ENCODE results near the gene YJEFN3.
A peak's percentile ranks its signal among the peaks of the same experiment; 100 is the strongest.

DNA sequence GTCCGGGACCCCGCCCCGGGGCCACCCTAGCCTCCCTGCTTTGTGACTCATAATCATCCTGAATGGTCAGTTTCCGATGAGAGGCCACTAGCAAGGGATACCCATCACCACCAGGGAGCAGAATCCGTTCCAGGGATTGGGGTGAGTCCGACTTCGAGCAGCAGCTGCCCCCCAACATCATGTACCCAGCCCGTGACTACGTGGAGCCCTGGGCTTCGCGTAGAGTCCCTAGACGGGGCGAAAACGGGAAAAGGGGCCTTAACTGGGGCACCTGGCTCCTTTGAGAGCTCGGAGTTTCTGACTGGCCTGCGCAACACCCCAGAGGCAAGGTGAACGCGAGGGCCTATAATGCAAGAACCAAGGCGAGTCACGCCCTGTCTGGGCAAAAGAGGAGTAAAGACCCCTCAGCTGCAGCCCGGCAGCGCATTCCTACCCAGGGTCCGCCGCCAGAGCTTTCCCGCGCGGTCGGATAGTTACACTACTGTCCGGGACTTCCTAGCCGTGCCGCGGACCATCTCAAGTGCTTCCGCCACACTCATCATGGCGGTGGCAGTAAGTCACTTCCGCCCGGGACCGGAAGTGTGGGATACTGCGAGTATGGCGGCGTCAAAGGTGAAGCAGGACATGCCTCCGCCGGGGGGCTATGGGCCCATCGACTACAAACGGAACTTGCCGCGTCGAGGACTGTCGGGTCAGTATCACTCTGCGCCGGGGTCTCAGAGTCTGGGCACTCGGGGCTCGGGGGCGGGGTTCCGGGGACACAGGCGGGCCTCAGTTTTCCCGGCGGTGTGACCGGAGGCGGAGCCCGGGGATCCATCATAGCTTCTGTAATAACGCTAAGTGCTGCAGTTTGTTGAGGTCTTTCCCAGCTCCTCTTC, 12.8 kb upstream of the YJEFN3 start, which contains the start of gene NDUFA13:
- no peak for TF ChIP-seq ATF3 (IDR thresholded peaks at IDR 0.05)
- no peak for TF ChIP-seq EZH2 (IDR thresholded peaks at IDR 0.05)
- TF ChIP-seq CTCF (IDR thresholded peaks at IDR 0.05 in 2 of 3, conservative IDR thresholded peaks at IDR 0.05 in 1 of 3; ENCODE audit: borderline replicate concordance in 1 of 3, insufficient read depth in 1 of 3, low read depth in 2 of 3, low read length in 2 of 3), result peak in 2 of 3 experiments; percentile 33 to 45; a peak in 4 of 6 replicates
- TF ChIP-seq TCF7L2 (IDR thresholded peaks at IDR 0.05; ENCODE audit: borderline replicate concordance, extremely low read depth, insufficient read depth, insufficient read length), result peak; percentile 58
- TF ChIP-seq ELF1 (IDR thresholded peaks at IDR 0.05; ENCODE audit: borderline replicate concordance, low read depth), result peak; percentile 100
- no peak for TF ChIP-seq RAD21 (IDR thresholded peaks at IDR 0.05; ENCODE audit: low read depth)
- TF ChIP-seq POLR2A (IDR thresholded peaks at IDR 0.05; ENCODE audit: borderline replicate concordance, extremely low read depth, insufficient read depth, insufficient read length), result peak; percentile 89
- TF ChIP-seq EZH2phosphoT487 (IDR thresholded peaks at IDR 0.05; ENCODE audit: borderline replicate concordance), result no peak
- peak; percentile 73 for TF ChIP-seq MAX (IDR thresholded peaks at IDR 0.05)
- peak; percentile 97 for TF ChIP-seq POLR2AphosphoS5 (IDR thresholded peaks at IDR 0.05; ENCODE audit: low read depth, low read length)
- TF ChIP-seq ZNF274 (IDR thresholded peaks at IDR 0.05; ENCODE audit: low read depth, low read length), result no peak
- TF ChIP-seq EGR1 (IDR thresholded peaks at IDR 0.05; ENCODE audit: low read depth), result peak; percentile 84
